Measurements from ENCODE around the gene TXNDC2.

Gene TXNDC2

DNA sequence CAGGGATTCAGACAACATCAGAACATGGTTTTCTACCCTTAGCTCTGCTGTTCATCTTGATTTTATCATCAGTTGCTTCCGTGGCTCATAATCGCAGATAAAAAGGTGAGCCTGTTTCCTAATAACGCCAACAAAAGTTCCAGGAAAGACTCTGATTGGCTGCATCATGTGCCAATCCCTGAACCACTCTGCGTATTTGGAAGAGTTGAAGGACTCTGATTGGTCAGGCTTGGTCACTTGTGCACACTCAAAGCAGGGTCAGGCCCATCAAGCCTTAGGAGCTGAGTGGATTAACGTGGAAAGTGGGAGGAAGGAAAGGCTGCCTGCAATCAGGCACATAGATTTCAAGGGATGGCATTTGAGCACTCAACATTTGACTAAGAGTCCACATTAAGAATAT, 11.4 kb downstream of the TXNDC2 start:
- no peak for TF ChIP-seq POLR2AphosphoS5 (IDR thresholded peaks at IDR 0.05; ENCODE audit: low read depth, low read length)
- no peak for TF ChIP-seq FOXP2 (optimal IDR thresholded peaks at IDR 0.05; ENCODE audit: borderline replicate concordance, extremely low read depth, extremely low read length, insufficient read depth)
- no peak for TF ChIP-seq SIN3A (IDR thresholded peaks at IDR 0.05; ENCODE audit: borderline replicate concordance, insufficient read depth, low read length)

DNA sequence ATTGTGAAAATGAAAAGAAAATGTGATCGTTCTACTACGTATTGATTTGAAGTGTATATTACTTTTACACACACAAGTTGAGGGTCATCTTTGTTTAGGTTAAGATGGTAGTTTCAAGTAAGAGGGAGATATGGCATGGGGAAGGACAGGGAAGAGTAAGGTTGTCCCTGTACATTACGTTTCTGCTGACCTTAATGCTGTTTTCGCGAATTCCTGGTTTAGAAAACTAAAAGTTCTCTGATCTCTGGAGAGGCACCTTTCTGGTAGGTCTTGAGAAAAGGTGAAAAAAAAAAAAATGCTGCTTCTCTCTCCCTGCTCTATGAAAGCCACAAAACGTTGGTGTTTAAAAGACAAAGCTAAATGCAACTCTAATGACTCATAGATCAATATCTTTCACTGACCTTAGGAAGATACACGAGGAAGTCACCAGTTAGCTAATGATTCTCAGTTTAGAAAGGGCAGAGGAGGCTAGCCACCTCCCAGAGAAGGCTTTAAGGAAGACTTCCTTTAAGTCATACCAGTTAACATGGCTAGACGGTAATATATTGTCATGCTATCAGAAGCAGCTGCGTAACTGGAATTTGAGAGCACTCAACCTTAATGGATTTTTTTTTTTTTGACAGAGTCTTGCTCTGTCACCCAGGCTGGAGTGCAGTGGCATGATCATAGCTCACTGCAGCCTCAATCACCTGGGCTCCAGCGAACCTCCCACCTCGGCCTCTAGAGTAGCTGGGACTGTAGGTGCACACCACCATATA, 13.2 kb downstream of the TXNDC2 start:
- no peak for TF ChIP-seq FOXP2 (optimal IDR thresholded peaks at IDR 0.05; ENCODE audit: borderline replicate concordance, extremely low read depth, extremely low read length, insufficient read depth)
- TF ChIP-seq, protein P1, sequence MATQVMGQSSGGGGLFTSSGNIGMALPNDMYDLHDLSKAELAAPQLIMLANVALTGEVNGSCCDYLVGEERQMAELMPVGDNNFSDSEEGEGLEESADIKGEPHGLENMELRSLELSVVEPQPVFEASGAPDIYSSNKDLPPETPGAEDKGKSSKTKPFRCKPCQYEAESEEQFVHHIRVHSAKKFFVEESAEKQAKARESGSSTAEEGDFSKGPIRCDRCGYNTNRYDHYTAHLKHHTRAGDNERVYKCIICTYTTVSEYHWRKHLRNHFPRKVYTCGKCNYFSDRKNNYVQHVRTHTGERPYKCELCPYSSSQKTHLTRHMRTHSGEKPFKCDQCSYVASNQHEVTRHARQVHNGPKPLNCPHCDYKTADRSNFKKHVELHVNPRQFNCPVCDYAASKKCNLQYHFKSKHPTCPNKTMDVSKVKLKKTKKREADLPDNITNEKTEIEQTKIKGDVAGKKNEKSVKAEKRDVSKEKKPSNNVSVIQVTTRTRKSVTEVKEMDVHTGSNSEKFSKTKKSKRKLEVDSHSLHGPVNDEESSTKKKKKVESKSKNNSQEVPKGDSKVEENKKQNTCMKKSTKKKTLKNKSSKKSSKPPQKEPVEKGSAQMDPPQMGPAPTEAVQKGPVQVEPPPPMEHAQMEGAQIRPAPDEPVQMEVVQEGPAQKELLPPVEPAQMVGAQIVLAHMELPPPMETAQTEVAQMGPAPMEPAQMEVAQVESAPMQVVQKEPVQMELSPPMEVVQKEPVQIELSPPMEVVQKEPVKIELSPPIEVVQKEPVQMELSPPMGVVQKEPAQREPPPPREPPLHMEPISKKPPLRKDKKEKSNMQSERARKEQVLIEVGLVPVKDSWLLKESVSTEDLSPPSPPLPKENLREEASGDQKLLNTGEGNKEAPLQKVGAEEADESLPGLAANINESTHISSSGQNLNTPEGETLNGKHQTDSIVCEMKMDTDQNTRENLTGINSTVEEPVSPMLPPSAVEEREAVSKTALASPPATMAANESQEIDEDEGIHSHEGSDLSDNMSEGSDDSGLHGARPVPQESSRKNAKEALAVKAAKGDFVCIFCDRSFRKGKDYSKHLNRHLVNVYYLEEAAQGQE (IDR thresholded peaks at IDR 0.05; ENCODE audit: insufficient read depth in 1 of 2, low read depth in 2 of 2, low read length in 2 of 2) = no peak
- no peak for TF ChIP-seq POLR2AphosphoS5 (IDR thresholded peaks at IDR 0.05; ENCODE audit: low read depth, low read length)
- no peak for TF ChIP-seq TAF1 (IDR thresholded peaks at IDR 0.05; ENCODE audit: borderline replicate concordance, insufficient read depth, low read length)
- no peak for TF ChIP-seq SIN3A (IDR thresholded peaks at IDR 0.05; ENCODE audit: borderline replicate concordance, insufficient read depth, low read length)

DNA sequence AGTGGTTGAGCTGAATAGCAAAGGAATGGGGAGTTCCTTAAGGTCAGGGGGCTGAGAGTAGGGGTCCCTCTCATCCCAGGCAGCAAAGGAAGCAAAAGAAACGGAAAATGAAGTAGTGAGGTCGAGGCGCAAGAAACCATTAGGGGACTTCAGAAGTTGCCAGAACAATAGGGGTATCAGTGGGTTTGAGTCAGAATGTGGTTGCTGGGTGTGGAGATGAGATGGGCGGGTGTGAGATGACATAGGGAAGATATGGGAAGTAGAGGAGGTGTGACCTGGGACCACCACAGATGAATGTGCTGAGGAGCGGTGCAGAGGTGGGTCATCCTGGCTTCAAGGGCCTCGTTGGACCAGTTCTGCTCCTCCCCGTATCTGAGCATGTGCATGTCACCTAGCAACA, 14.9 kb downstream of the TXNDC2 start:
- TF ChIP-seq SIN3A (IDR thresholded peaks at IDR 0.05; ENCODE audit: borderline replicate concordance, insufficient read depth, low read length) = no peak
- no peak for TF ChIP-seq FOXP2 (optimal IDR thresholded peaks at IDR 0.05; ENCODE audit: borderline replicate concordance, extremely low read depth, extremely low read length, insufficient read depth)
- TF ChIP-seq TAF1 (IDR thresholded peaks at IDR 0.05; ENCODE audit: borderline replicate concordance, insufficient read depth, low read length) = no peak
- TF ChIP-seq, protein P1 (IDR thresholded peaks at IDR 0.05; ENCODE audit: insufficient read depth in 1 of 2, low read depth in 2 of 2, low read length in 2 of 2) = no peak
- TF ChIP-seq POLR2AphosphoS5 (IDR thresholded peaks at IDR 0.05; ENCODE audit: low read depth, low read length) = no peak

DNA sequence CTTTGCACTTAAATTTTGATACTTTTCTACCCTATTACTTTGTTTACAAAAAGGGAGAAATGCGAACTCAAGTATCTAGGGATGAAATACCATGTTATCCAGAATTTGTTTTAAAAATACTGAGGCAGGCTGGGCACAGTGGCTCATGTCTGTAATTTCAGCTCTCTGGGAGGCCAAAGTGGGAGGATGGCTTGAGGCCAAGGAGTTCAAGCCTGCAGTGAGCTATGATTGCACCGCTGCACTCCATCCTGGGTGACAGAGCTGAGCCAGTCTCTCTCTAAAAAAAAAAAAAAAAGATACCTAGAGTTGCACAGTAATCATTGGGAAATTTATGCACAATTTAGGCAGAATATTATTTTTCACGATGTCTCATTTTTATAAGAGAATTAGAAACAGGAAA, 15.6 kb downstream of the TXNDC2 start:
- TF ChIP-seq, protein P1 (IDR thresholded peaks at IDR 0.05; ENCODE audit: insufficient read depth in 1 of 2, low read depth in 2 of 2, low read length in 2 of 2) = no peak
- no peak for TF ChIP-seq SIN3A (IDR thresholded peaks at IDR 0.05; ENCODE audit: borderline replicate concordance, insufficient read depth, low read length)
- TF ChIP-seq POLR2AphosphoS5 (IDR thresholded peaks at IDR 0.05; ENCODE audit: low read depth, low read length) = no peak
- no peak for TF ChIP-seq TAF1 (IDR thresholded peaks at IDR 0.05; ENCODE audit: borderline replicate concordance, insufficient read depth, low read length)
- TF ChIP-seq FOXP2 (optimal IDR thresholded peaks at IDR 0.05; ENCODE audit: borderline replicate concordance, extremely low read depth, extremely low read length, insufficient read depth) = no peak

DNA sequence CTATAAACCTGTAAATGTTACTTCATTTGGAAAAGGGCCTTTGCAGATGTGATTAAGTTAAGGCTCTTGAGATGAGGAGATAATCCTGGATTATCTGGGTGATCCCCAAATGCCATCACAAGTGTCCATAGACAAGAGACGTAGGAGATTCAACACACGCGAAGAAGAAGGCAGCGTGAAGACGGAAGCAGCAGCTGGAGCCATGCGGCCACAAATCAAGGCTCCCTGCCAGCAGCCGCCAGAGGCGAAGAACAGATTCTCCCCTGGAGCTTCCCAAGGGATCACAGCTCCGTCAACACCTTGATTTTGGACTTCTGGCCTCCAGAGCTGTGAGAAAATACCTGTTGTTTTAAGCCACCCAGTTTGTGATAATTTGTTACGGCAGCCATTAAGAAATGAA, 17.1 kb downstream of the TXNDC2 start:
- TF ChIP-seq, protein P1 (IDR thresholded peaks at IDR 0.05; ENCODE audit: insufficient read depth in 1 of 2, low read depth in 2 of 2, low read length in 2 of 2) = no peak
- TF ChIP-seq TAF1 (IDR thresholded peaks at IDR 0.05; ENCODE audit: borderline replicate concordance, insufficient read depth, low read length) = no peak
- TF ChIP-seq FOXP2 (optimal IDR thresholded peaks at IDR 0.05; ENCODE audit: borderline replicate concordance, extremely low read depth, extremely low read length, insufficient read depth) = no peak
- TF ChIP-seq SIN3A (IDR thresholded peaks at IDR 0.05; ENCODE audit: borderline replicate concordance, insufficient read depth, low read length) = no peak
- TF ChIP-seq POLR2AphosphoS5 (IDR thresholded peaks at IDR 0.05; ENCODE audit: low read depth, low read length) = no peak
